NCI-H226 (cell line): Measurements from ENCODE around the gene PRRC1.
A peak's percentile ranks its signal among the peaks of the same experiment; 100 is the strongest.
"Not testable (repeated sequence)": the region's sequence is repeated elsewhere in the genome, so short reads cannot be mapped to it uniquely, and the experiment has no call there.

Experiments used
- DNase-seq: peaks from one replicate; pipeline ENCODE4 v3.0.0-alpha.2; 2015

The PRRC1 gene

DNA sequence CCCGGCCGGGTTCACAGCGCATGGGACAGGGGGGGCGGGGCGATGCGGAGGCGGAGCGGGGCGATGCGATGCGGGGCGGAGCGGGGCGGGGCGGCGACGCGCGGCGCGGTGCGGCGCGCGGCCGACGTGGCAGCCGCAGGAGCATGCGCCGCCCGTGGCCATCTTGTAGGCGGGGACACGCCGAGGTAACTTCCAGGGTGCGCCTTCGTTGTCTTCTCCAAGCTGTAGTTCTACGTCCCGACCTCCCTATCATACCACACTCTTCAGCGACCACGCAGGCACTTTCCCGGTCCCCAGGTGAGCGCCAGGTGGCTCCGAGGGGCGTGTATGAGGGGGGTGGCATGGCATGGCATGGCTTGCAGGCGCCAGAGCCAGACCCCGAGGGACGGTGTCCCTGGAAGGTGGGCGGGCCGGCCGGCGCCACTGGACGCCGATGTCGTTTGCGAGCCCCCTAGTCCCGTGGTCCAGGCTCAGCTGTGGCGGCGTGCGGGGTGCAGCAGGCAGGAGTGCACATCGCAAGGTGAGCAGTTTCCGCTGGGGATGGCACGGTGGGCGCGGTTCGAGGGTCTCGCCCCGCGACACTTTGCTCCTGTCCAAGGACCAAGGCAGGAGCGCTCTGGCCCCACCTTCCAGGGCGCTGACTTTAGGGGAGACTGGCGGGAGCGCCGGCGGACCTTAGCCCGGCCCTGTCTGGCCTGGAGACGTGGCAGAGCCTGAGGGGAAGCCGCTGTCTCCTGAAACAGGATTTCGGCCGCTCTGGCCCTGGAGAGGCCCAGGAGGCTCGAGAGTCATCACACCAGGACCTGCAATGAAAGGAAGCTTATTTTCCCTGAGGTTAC, at the start of gene PRRC1:
PRRC1 (plus strand) TSS at position 161 of the 839 bp plus-strand sequence. CDS start 5,840 bp downstream, outside the sequence.
- peak; percentile 74 for DNase-seq

- DNase-seq = no peak
Measured at GRCh38 chr5:127471211-127471610, 46.2 kb upstream of the PRRC1 start.

- DNase-seq = no peak
Measured at GRCh38 chr5:127472700-127473099, 44.7 kb upstream of the PRRC1 start.

DNA sequence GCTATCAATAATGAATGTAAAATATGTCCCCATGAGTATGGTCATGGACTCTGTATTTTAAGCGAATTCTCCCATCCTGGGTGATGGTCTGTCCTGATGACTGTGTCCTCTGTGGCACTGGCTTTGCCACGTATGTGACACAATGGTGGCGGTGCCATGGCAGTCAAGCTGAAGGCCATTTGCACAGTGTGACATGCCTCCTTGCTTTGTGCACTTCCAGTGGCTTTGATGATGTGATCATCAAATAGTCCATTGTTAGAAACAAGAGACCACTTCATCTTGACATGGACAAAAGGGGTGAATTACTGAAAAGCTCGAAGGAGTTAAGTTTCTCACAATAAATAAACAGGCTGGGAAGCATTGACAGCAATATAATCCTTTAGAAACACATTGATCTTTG, 31.0 kb upstream of the PRRC1 start:
- no peak for DNase-seq

GRCh38 chr5:127492854-127493738, 24.3 kb upstream of the PRRC1 start:
- DNase-seq = no peak

DNA sequence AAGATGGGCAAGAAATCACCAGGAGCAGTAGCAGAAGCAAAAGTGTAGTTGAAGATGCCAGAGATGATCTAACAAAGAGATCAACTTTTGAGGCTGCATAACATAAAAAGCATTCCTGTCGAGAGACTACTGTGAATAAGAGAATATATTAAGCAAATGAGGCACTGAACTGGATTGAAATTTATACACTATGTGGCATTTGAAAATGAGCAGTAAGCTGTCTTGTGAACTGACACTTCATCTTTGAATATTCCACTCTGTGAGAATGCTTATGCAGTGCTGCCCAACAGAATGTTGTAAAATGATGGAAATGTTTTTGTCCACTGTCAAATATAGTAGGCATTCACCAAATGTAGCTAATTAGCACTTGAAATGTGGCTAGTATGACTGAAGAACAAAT, 18.9 kb upstream of the PRRC1 start:
- no peak for DNase-seq

- DNase-seq = no peak
Measured at GRCh38 chr5:127505905-127506304, 11.5 kb upstream of the PRRC1 start.

GRCh38 chr5:127506616-127507015, 10.8 kb upstream of the PRRC1 start:
- DNase-seq = no peak

- DNase-seq = no peak
Measured at GRCh38 chr5:127508644-127509373, 8.6 kb upstream of the PRRC1 start.

DNA sequence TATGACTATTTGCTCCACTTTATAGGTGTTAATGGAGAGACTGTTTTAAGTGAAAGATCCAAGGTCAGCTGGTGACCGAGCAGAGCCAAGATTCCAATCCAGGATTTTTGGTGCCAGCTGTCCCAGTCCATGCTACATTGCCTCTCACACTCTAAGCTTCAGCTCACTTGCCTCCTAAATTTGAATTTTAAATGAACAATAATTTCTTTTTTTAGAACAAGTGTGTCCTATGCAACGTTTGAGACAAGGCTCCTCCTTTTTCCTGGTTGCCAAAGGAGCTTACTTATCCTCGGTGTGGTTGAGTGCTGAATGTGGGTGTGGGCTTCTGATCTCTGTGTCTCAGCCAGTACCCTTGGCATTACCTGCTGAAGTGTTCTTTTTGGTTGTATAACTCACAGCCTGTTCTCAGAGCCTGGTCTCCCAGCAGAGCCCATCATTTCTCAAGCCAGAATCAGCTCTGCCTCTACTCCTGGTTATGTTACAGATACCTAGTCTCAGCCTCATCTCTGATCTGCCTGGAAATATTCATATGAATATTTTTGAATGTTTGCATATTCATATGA, 4.0 kb upstream of the PRRC1 start:
- no peak for DNase-seq

GRCh38 chr5:127514816-127515215, 2.6 kb upstream of the PRRC1 start:
- no peak for DNase-seq

DNA sequence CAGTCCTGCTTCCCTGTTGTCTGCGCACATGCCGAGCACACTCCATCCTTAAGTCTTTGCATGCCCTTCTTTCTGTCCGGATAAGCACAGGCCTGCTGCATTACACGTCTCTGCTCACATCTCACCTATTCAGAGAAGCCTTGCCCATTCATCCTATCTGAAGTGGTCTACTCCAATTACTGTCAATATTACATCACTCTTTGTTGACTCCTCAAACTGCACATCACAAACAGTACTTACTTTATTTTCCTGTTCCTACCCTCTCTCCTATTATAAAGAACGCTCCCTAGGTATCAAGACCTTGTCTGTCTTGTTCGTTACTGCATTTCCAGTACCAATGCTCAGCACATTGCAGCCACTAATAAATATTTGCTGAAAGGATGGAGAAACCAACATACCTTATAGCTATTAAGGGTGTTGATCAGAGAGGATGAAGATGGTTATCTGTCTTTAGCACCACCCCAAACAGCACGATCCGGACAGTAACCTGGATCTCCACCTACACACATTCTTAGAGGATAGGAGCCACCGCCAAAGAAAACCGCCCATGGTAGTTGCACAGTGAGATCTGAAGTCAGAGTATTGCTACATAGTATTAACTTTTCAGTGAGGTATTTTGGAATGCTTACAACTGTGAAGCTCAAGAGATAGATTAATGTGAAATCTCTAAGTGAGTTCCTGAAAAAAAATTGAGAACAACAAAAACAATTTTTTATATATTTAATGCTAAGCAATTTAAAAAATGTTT, 1.6 kb upstream of the PRRC1 start:
- DNase-seq = no peak

- DNase-seq = no peak
Measured at GRCh38 chr5:127517110-127517479, 345 bp upstream of the PRRC1 start.

GRCh38 chr5:127518319-127518621, 830 bp downstream of the PRRC1 start:
- DNase-seq = no peak

DNA sequence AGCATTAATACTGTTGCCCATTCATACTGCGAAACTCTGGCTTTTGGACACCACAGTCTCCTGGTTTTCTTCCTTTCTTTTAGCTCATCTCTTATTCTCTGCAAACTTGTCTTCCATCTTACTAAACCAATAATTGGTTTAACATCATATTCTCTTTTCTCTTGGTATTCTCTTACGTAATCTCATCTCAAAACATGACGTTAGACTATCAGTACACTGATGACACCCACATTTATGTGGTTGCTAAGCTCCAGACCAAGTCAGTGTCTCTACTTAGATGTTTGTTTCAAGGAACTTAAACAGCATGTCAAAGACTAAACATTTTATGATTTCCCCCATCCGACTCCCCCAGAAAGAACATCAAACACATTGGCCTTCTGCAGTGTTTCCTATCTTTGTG, 2.1 kb downstream of the PRRC1 start:
- DNase-seq = no peak

DNA sequence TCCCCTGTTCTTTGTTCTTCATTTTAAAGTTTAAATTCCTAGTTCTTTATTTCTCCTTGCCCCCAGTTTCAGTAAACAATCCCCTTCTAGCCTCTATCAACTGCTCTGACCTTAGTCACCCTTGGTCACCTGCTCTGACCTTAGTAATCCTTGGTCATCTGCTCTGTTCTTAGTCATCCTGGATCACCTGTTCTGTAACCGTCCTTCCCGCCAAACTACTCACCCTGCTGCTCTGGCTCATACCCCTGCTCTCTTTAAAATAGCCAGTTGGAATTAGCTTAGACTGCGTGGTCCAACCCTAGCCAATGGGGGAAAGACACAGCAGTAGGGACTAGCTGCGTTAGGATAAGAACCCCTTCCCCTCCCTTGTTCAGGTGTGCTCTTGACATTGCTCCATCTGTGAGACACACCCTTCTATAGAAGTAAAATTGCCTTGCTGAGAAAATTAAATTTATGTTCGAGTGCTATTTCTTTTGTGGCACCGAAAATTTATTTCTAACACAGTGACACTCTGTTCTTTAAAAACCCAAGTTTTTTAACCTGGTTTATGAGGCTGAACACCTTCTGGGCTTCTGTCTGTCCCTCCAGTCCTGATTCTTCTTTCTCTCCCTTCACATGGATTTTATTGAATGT, 3.8 kb downstream of the PRRC1 start:
- no peak for DNase-seq

DNA sequence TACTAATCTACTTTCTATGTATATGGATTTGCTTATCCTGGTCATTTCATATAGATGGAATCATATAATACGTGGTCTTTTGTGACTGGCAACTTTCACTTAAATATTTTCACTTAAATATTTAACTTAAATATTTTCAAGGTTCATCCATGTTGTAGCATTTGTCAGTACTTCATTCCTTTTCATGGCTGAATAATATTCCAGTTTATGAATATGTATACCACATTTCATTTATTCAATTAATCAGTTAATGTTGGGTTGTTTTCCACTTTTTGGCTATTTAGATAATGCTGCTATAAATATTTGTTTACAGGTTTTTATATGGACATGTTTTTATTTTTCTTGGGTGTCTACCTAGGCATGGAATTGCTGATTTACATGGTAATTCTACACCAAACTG, 7.7 kb downstream of the PRRC1 start:
- no peak for DNase-seq

DNA sequence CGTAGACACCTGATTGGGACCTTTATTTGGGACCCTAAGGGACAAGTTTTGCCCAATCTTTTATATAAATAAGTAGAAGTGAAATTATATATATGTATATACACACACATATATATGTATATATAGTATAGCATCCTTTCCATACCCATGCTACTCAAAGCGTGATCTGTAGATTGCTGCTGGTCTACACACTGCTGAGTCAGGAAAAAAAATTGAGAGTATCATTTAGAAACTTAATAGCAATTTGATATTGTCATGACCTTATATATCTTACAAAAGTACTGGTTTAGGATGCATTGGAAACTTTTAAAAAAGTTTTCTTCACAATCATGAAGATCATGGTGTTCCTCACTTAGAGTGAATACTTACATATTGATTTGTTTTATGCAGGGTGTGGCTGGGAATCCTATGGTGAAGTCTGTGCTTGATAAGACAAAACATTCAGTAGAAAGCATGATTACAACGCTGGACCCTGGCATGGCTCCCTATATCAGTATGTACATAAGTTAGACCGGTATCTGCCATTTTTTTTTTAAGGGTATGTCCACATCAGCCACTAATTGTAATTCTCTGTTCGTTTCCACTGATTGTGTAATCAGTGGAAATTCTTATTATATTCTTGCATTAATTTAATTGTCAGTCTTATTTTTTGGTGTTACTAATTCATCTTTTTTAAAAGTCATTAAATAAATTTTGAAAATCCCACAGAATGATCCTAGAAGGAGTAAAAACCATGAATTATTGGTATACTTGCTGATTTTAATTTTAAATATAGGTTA, 12.7 kb downstream of the PRRC1 start:
- DNase-seq = no peak

- no peak for DNase-seq
Measured at GRCh38 chr5:127536687-127537086, 19.2 kb downstream of the PRRC1 start.

DNA sequence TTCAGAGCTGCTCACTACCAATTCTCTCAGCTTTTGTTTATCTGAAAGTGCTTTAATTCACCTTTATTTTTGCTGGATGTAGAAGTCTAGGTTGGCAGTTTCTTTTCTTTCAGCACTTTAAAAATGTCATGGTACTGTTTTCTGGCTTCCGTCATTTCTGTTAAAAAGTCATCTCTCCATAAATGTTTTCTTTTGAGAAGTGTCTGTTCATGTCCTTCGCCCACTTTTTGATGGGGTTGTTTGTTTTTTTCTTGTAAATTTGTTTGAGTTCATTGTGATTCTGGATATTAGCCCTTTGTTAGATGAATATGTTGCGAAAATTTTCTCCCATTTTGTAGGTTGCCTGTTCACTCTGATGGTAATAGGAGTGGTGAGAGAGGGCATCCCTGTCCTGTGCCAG, 23.1 kb downstream of the PRRC1 start:
- not testable (repeated sequence) for DNase-seq

DNA sequence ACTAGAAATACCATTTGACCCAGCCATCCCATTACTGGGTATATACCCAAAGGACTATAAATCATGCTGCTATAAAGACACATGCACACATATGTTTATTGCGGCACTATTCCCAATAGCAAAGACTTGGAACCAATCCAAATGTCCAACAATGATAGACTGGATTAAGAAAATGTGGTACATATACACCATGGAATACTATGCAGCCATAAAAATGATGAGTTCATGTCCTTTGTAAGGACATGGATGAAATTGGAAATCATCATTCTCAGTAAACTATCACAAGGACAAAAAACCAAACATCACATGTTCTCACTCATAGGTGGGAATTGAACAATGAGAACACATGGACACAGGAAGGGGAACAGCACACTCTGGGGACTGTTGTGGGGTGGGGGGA, 27.8 kb downstream of the PRRC1 start:
- not testable (repeated sequence) for DNase-seq
